NCI-H82 treated with DMSO at 0.1 percent for 48 hours (cell line): ENCODE data around the gene PEBP1.
A peak's percentile ranks its signal among the peaks of the same experiment; 100 is the strongest.
"Not testable (repeated sequence)": the region's sequence is repeated elsewhere in the genome, so short reads cannot be mapped to it uniquely, and the experiment has no call there.

ENCODE experiments used
- DNase-seq: peaks from one replicate; lab custom pipeline; 2025; ENCODE audit not compliant: unreplicated experiment; lab: John Stamatoyannopoulos, UW

The PEBP1 gene

GRCh38 chr12:118129436-118129835 is 6.5 kb upstream of the PEBP1 start:
- not testable (repeated sequence) for DNase-seq

- DNase-seq = no peak
Observed at GRCh38 chr12:118136559-118137003, 657 bp downstream of the PEBP1 start.

GRCh38 chr12:118137148-118137678 is 1.3 kb downstream of the PEBP1 start:
- no peak for DNase-seq

GRCh38 chr12:118140825-118141224 is 4.9 kb downstream of the PEBP1 start:
- DNase-seq = no peak

GRCh38 chr12:118144499-118144898 is 8.6 kb downstream of the PEBP1 start:
- no peak for DNase-seq

GRCh38 chr12:118145113-118145797 is 9.3 kb downstream of the PEBP1 start:
- no peak for DNase-seq

GRCh38 chr12:118145798-118146156 is 9.9 kb downstream of the PEBP1 start:
- no peak for DNase-seq

- DNase-seq = no peak
Observed at GRCh38 chr12:118148287-118148686, 12.4 kb downstream of the PEBP1 start.

- DNase-seq = no peak
Observed at GRCh38 chr12:118150625-118151024, 14.7 kb downstream of the PEBP1 start.

- no peak for DNase-seq
Observed at GRCh38 chr12:118151755-118152154, 15.8 kb downstream of the PEBP1 start.

GRCh38 chr12:118160536-118160935 is 24.6 kb downstream of the PEBP1 start:
- DNase-seq = no peak

- peak; percentile 41 for DNase-seq
Observed at GRCh38 chr12:118164798-118165486, 29.0 kb downstream of the PEBP1 start.

GRCh38 chr12:118166946-118167345 is 31.0 kb downstream of the PEBP1 start:
- no peak for DNase-seq

- no peak for DNase-seq
Observed at GRCh38 chr12:118175823-118176447, 40.0 kb downstream of the PEBP1 start.

- no peak for DNase-seq
Observed at GRCh38 chr12:118183155-118183554, 47.2 kb downstream of the PEBP1 start.

- no peak for DNase-seq
Observed at GRCh38 chr12:118183711-118184110, 47.8 kb downstream of the PEBP1 start.

GRCh38 chr12:118185602-118186397 is 49.9 kb downstream of the PEBP1 start:
- no peak for DNase-seq

- no peak for DNase-seq
Observed at GRCh38 chr12:118187751-118188435, 52.0 kb downstream of the PEBP1 start.

- DNase-seq = no peak
Observed at GRCh38 chr12:118188690-118189371, 52.9 kb downstream of the PEBP1 start.

GRCh38 chr12:118189741-118190191 is 53.8 kb downstream of the PEBP1 start:
- DNase-seq = peak; percentile 74
